Skeletal muscle cell (primary cell): ENCODE measurements around the gene TMEM266.

Experiments used
- DNase-seq: peaks from one replicate; pipeline ENCODE4 v3.0.0-alpha.2; 2010; ENCODE audit warnings: low read depth
- H3K4me3 ChIP-seq: 2 replicates; pipeline ENCODE4 v1.5.1; 2011; ENCODE audit warnings: low read depth, mild to moderate bottlenecking, control low read depth, low read length, moderate library complexity

Gene TMEM266

GRCh38 chr15:76176059-76176458 is 116.3 kb downstream of the TMEM266 start:
- H3K4me3 ChIP-seq = no peak overlapping the region
- DNase-seq = no peak

GRCh38 chr15:76176487-76177085 is 116.8 kb downstream of the TMEM266 start:
- no peak for DNase-seq

GRCh38 chr15:76177491-76178040 is 117.8 kb downstream of the TMEM266 start:
- no peak for DNase-seq
- H3K4me3 ChIP-seq = no peak overlapping the region

More at GRCh38 chr15:76176487-76177085, 116.8 kb downstream of the TMEM266 start:
- H3K4me3 ChIP-seq = no peak overlapping the region

- no peak overlapping the region for H3K4me3 ChIP-seq
Observed at GRCh38 chr15:76178296-76179000, 118.7 kb downstream of the TMEM266 start.

GRCh38 chr15:76179023-76179422 is 119.2 kb downstream of the TMEM266 start:
- no peak for DNase-seq
- H3K4me3 ChIP-seq = no peak overlapping the region

More at GRCh38 chr15:76178296-76179000, 118.7 kb downstream of the TMEM266 start:
- no peak for DNase-seq

GRCh38 chr15:76180321-76180720 is 120.5 kb downstream of the TMEM266 start:
- DNase-seq = no peak
- H3K4me3 ChIP-seq = no peak overlapping the region

- no peak for DNase-seq
Observed at GRCh38 chr15:76181705-76182107, 121.9 kb downstream of the TMEM266 start.

GRCh38 chr15:76183930-76184649 is 124.3 kb downstream of the TMEM266 start:
- H3K4me3 ChIP-seq = no peak overlapping the region
- DNase-seq = no peak

More at GRCh38 chr15:76181705-76182107, 121.9 kb downstream of the TMEM266 start:
- no peak overlapping the region for H3K4me3 ChIP-seq

GRCh38 chr15:76184650-76185035 is 124.9 kb downstream of the TMEM266 start:
- no peak overlapping the region for H3K4me3 ChIP-seq
- no peak for DNase-seq

GRCh38 chr15:76185716-76186115 is 125.9 kb downstream of the TMEM266 start:
- DNase-seq = no peak
- H3K4me3 ChIP-seq = no peak overlapping the region

- H3K4me3 ChIP-seq = no peak overlapping the region
- no peak for DNase-seq
Observed at GRCh38 chr15:76187163-76187562, 127.4 kb downstream of the TMEM266 start.

GRCh38 chr15:76189106-76189505 is 129.3 kb downstream of the TMEM266 start:
- no peak for DNase-seq
- H3K4me3 ChIP-seq = no peak overlapping the region

- DNase-seq = no peak
- no peak overlapping the region for H3K4me3 ChIP-seq
Observed at GRCh38 chr15:76190070-76190564, 130.3 kb downstream of the TMEM266 start.

GRCh38 chr15:76190751-76191538 is 131.2 kb downstream of the TMEM266 start:
- peak overlapping the region; percentile 17 for H3K4me3 ChIP-seq
- no peak for DNase-seq

- no peak overlapping the region for H3K4me3 ChIP-seq
Observed at GRCh38 chr15:76191539-76192244, 131.9 kb downstream of the TMEM266 start.

GRCh38 chr15:76192715-76193114 is 132.9 kb downstream of the TMEM266 start:
- no peak for DNase-seq
- no peak overlapping the region for H3K4me3 ChIP-seq

More at GRCh38 chr15:76191539-76192244, 131.9 kb downstream of the TMEM266 start:
- DNase-seq = no peak

GRCh38 chr15:76193934-76194333 is 134.1 kb downstream of the TMEM266 start:
- no peak overlapping the region for H3K4me3 ChIP-seq
- DNase-seq = no peak

- no peak overlapping the region for H3K4me3 ChIP-seq
- DNase-seq = no peak
Observed at GRCh38 chr15:76195506-76196268, 135.9 kb downstream of the TMEM266 start.
